HG03460 (cell line): ENCODE measurements around the gene NAA50.

Experiments used
- ATAC-seq: cut with Tn5 transposase; IDR thresholded peaks from one replicate; pipeline ENCODE4 v1.9.1; 2021; ENCODE audit not compliant: unreplicated experiment

The NAA50 gene

DNA sequence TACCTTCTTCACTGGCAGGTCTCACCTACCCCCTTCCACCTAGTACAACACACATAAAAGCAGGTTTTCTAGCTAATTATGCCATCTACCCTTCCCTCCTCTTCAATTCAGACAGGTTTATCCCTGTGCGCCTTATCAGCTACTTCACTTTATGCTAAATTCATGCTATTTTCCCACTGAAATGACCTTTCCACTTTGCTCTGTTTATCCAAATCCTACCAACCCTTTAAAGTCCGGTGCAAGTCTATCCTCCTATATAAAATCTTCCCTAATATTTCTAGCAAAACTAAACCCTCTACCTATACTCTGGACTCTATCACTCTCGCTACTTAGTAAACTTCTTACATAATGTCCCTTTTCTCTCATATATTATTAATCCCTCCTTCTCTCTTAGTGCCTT lies 55.6 kb downstream of the NAA50 start:
- no peak for ATAC-seq

DNA sequence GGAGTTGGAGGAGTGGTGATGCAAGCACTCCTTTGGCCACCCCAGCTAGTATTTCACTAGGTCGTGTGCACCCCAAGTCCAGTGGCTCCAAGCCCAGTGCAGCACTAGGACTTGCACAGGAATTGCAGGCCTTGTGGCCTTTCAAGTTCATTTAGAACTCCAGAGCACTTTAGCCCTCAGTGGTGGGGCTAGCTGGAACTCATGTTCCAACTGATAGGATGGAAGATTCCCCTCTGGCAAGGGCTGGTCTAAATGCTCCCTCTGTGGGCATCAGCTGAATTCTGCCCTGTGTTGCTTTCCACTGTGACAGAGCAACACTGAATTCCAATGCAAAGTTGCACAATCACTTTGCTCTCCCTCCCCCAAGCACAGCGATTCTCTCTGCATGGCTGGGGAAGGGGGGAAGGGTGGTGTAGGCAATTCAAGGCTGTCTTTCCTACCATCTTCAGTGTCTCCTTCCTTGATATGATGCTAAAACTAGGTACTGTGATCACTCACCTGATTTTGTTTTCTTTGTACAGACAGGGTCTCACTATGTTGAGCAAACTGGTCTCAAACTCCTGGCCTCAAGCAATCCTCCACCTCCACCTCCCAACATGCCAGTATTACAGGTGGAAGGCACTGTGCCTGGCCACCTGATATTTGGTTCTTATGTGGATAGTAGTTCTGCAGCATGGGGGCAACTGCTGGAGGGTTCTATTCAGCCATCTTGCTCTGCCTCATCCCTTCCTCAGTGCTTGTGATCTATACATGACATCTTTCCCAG lies 59.9 kb downstream of the NAA50 start:
- ATAC-seq: no peak

DNA sequence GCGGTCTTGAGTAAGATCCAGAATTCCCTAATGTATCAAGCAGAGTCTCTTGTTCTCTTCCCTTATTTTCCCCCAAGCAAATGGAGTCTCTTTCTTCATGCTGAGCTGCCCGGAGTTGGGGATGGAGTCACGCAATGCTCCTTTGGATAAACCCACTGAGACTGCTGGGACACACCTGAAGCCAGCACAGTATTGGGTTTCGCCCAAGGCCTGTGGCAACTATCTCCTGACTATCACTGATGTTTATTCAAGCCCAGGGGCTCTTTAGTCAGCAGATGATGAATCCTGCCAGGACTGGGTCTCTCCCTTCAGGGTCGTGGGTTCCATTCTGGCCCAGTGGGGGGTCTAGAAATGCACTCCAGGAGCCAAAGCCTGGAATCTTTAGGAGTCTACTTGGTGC lies 60.9 kb downstream of the NAA50 start:
- no peak for ATAC-seq

DNA sequence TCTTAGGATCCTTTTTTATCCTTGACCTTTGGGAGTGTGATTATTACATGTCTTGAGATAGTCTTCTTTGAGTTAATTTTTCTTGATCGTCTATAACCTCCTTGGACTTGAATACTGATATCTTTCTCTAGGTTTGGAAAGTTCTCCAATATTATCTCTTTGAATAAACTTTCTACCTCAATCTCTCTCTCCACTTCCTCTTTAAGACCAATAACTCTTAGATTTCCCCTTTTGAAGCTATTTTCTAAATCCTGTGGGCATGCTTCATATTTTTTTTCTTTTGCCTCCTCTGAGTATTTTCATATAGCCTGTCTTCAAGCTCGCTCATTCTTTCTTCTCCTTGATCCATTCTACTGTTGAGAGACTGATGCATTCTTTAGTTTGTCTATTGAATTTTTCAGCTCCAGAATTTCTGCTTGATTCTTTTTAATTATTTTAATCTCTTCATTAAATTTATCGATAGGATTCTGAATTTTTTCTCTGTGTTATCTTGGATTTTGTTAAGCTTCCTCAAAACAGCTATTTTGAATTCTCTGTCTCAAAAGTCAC lies 61.7 kb downstream of the NAA50 start:
- no peak for ATAC-seq

DNA sequence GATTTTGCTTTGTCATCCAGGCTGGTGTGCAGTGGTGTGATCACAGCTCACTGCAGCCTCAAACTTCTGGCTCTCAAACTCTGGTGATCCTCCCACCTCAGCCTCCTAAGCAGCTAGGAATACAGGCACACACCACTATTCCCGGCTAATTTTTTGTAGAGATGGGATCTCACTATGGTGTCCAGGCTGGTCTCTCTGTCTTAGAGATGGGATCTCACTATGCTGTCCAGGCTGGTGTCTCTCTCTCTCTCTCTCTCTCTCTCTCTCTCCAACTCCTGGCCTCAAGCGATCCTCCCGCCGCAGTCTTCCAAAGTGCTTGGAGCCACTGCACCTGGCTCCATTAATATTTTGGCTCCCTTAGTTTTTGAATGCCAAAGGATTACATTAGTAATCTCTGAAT lies 67.3 kb downstream of the NAA50 start:
- no peak for ATAC-seq

DNA sequence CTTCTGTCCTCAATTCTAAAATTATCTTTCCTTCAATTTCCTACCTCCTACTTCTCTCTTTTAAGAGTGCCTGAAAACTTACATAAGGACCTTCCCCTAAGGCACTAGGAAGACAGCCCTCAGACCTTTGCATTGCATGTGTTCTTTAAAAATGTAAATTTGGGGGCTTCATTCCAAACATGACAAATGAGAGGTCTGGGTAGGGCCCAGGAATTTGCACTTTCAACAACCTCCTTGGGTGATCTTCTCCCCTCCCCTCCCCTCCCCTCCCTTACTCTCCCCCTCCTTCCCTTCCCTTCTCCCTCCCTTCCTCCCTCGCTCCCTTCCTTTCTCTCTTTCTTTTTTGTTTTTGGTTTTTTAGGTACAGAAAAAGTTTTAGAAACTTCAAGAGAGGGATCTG lies 68.3 kb downstream of the NAA50 start:
- ATAC-seq: no peak

DNA sequence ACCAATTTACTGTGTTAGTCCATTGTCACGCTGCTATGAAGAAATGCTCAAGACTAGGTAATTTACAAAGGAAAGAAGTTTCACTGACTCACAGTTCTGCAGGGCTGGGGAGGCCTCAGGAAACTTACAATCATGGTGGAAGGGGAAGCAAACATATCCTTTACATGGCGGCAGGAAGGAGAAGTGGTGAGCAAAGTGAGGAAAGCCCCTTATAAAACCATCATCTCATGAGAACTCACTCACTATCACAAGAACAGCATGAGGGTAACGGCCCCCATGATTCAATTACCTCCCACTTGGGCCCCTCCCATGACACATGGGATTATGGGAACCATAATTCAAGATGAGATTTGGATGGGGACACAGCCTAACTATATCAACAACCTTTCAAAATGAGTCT lies 69.8 kb downstream of the NAA50 start:
- ATAC-seq: no peak

DNA sequence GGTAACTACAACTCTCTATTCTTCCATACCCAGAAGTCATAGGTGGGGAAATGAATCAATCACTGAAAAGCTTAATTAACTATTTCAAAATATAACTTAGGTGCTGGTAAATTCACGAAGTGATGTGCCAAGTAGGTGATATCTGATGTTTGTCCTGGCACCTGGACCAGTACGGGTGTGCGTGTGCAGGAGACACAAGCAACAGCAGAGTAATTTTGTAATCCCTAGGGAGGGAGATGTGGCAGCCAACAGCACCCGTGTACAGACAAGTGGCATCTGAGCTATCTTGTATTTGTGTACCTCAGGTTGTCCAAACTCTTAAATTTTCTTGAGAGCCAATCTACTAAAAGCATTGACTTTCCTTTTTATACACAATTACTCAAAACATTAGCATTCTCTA lies 72.5 kb downstream of the NAA50 start:
- ATAC-seq: no peak

DNA sequence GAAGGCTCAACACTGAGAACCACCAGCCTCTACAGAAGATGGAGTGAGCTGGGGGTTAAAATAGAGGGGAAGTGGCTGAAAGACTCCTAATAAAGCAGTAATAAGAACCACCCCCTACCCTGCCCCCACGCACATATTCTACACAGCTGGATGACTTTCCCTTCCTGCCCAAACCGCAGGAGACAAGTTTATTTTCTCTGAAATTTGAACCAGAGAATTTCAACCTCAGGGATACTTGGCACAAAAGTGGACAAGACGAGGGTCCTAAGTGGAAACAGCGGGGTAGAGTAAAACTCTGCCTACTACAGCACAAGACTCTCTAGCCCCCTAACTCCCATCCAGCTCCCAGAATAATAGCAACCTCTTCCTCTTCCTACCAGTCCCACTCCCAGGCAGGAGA lies 78.0 kb downstream of the NAA50 start:
- no peak for ATAC-seq
